ENCODE results near the gene MVD.

DNA sequence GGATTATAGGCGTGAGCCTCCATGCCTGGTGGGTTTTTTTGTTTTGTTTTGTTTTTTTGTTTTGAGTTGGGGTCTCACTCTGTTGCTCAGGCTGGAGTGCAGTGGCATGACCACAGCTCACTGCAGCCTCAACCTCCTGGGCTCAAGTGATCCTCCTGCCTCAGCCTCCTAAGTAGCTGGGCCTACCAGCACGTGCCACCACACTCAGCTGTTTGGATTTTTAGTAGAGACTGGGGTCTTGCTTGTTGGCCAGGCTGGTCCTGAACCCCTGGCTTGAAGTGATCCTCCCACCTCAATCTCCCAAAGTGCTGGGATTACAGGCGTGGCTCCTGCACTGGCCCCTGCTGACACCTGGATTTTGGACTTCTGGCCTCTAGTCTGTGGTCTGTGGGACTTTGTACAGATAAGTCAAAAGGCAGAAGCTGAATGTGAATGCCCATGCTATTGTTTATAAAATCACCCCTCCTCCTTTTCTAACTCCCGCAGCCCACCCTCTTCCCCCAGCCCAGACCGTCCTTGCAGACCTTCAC is 17.7 kb upstream of the MVD start:
- TF ChIP-seq CTCF (IDR thresholded peaks at IDR 0.05 in 8 of 11, conservative IDR thresholded peaks at IDR 0.05 in 3 of 11) (no peak), POLR2A (IDR thresholded peaks at IDR 0.05) (no peak)

Data from spleen (tissue), 7 donors.